Astrocyte (in vitro differentiated cells and primary cell): ENCODE measurements around the gene CMPK1.

Experiments used
- EZH2 ChIP-seq: IDR thresholded peaks from 2 replicates; pipeline ENCODE4 v1.6.1; 2012; ENCODE audit warnings: mild to moderate bottlenecking, low read length, inconsistent platforms; ENCODE audit not compliant: insufficient read depth
- TF ChIP-seq, protein P1 (sequence below): IDR thresholded peaks from 2 replicates; pipeline ENCODE4 v1.5.1; 2011; ENCODE audit warnings: low read depth, mild to moderate bottlenecking, inconsistent platforms, low read length, moderate library complexity; ENCODE audit not compliant: insufficient read depth

DNA sequence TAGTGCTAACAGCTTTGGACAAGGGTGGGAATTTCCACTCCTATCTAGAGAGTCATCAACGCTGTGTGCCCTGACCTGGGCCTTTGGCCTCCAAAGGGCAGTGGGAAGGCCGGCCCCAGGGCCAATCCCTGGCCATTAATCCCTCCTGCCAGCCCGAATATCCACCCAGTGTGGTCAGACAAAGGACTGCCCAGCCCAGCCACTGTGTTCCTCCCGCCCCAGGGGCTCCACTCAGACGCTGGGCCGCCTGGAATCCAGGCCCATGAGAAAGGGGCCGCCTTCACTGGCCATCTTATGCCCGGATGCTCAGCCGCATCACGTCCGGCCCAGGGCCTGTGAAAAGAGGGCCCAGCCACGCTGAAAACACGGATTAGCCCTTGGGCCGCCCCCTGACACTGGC, 78.8 kb downstream of the CMPK1 start:
- TF ChIP-seq, protein P1, sequence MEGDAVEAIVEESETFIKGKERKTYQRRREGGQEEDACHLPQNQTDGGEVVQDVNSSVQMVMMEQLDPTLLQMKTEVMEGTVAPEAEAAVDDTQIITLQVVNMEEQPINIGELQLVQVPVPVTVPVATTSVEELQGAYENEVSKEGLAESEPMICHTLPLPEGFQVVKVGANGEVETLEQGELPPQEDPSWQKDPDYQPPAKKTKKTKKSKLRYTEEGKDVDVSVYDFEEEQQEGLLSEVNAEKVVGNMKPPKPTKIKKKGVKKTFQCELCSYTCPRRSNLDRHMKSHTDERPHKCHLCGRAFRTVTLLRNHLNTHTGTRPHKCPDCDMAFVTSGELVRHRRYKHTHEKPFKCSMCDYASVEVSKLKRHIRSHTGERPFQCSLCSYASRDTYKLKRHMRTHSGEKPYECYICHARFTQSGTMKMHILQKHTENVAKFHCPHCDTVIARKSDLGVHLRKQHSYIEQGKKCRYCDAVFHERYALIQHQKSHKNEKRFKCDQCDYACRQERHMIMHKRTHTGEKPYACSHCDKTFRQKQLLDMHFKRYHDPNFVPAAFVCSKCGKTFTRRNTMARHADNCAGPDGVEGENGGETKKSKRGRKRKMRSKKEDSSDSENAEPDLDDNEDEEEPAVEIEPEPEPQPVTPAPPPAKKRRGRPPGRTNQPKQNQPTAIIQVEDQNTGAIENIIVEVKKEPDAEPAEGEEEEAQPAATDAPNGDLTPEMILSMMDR: no peak
- no peak for TF ChIP-seq EZH2
